Renal cortical epithelial cell (primary cell): ENCODE data around the gene PDXP. TPM values are rescaled to one million over a fixed set of nuclear protein-coding genes. Genes with fewer than 3 reads are reported as not detected.

Experiments used
- DNase-seq: peaks from one replicate; pipeline ENCODE4 v3.0.0-alpha.2; 2011; ENCODE audit warnings: low read depth
- total RNA-seq: library from RNA; depleted of rRNA; stranded (reverse); fragments of >200 nt; gene quantifications from 2 replicates; pipeline ENCODE4 v1.2.3, GENCODE V29; 2014

Gene PDXP
- total RNA-seq, 1 donor from 2014 or later, result 10.6 TPM

DNA sequence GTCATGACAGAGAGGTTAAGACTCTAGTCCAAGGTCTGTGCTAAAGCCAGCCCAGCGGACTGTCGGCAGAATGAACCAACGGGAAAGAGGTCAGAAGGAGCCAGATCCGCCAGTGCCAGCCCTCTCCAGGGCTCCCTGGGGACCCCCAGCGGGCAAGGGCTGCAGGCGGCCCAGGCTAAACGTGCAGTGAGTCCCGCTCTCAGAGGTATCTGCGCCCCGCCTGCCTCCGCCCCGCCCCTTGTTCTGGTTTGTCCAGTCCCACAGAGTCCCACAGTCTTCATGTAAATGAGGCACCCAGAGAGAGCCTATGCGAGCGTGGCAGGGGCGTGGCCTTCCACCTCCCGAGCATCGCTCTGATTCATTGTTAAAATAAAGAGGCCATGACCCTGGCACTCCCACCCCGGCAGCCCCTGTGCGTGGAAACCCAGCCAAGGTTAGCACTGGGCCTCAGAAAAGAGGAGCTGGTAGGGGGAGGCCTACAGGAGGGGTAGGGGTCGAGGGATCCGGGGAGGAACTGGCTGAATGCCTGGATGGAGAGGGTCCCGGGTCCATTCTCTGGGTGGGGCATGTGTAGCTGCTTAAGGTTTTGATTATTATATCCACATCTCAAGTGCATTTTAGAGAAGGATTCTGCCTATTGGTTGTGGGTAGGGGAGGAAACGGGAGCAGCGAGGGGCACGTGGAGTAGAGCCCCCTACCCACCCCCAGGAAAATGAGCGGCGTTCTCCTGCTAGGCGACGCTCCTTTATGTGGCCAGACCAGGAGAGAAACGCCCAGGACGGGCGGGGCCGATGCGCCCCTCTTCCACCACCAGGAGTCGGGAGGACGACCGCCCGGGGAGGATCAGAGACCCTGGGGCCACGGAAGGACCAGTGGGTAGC, 38.4 kb downstream of the PDXP start, which contains the start of gene TRIOBP:
Gene TRIOBP, plus strand, starts transcription at position 392 of the 881 bp plus-strand sequence. CDS start 4,318 bp downstream, outside the sequence.
- peak; percentile 92 for DNase-seq

DNA sequence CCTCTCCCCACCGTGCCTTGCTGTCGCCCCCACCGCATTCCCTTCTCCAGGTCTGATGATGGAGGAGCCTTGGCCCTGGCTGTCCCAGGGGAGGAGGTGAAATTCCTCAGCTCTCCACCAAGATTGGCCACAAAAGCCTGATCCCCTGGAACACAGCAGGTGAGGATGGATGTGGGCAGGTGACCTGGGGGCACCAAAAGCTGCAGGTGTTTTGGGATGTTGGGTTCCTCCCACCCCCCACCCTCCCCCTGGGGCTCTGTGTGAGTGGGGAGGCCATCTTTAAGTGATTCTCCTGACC, 39.0 kb downstream of the PDXP start:
- no peak for DNase-seq

DNA sequence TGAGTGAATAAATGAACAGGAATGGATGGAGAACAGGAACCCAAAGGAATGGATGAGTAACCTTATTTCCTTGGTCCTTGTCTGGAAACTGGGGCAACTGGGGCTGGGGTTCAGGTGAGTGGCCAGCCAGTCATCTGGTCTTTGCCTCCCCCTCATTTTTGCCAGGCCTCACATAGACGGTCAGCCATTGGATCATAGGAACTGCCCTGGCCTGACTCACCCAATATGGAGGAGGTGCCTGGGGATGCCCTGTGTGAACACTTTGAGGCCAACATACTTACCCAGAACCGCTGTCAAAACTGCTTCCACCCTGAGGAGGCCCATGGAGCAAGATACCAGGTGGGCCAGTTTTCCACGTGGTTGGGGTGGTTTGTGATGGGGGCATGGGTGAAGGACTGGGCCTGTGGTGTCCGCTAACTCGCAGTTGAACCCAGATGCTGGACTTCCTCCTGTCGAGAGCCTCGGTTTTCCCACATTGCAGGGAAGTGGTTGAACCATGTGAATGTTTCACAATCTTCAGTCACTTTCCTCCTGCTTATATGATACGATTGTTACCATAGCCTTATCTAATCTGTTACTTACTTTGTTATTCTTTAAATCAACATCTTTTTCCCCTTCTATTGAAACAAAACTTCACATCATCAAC, 42.7 kb downstream of the PDXP start:
- no peak for DNase-seq

GRCh38 chr22:37703906-37704305, 45.4 kb downstream of the PDXP start:
- no peak for DNase-seq

- no peak for DNase-seq
Observed at GRCh38 chr22:37704645-37705044, 46.1 kb downstream of the PDXP start.

DNA sequence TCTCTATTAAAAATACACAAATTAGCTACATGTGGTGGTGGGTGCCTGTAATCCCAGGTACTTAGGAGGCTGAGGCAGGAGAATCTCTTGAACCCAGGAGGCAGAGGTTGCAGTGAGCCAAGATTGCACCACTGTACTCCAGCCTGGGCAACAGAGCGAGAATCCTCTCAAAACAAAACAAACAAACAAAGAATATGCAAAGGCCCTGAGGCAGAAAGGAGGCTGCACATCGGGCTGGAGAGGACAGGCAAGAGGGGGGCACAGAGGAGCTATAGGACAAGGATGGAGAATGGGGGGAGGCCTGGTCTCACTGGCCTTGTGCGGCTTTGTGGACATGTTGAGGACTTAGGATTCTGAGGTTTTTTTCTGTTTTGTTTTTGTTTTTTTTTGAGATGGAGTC, 46.7 kb downstream of the PDXP start:
- no peak for DNase-seq

GRCh38 chr22:37708580-37709444, 50.3 kb downstream of the PDXP start:
- no peak for DNase-seq

DNA sequence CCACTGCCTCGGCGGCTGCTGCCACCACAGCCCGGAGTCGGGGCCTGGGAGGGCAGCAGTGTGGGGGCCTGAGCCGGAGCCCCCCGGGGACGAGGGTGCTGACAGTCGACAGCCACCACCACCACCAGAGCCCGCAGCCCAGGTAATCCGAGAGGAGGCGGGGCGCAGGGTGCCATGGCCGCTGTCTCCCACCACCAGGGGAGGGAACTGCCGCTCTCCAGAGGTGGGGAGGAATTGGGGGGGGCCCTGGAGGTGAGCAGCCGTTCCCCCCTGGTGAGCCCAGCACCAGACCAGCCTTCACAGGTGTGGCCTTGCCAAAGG, 50.9 kb downstream of the PDXP start:
- DNase-seq, result no peak

GRCh38 chr22:37710675-37711074, 52.2 kb downstream of the PDXP start:
- DNase-seq, result peak; percentile 15

GRCh38 chr22:37711490-37711889, 53.0 kb downstream of the PDXP start:
- no peak for DNase-seq

DNA sequence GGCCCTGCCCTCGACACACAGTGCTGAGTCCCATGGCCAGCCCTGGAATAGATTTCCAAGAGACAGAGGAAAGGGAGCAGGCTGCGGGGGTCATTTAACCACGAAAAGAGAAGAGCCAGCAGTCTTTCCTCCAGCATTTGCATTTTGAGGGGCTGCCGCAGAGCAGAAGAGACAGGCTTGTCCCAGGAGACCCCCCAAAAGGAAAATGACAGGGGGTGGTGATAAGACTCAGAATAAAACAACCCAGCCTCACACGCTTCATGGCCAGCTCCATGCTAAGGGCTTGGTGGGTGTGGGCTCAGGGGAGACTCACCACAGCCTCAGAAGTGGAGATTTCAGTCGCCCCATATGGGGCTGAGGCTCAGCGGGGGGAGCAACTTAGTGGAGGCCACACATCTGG, 55.2 kb downstream of the PDXP start:
- no peak for DNase-seq

- no peak for DNase-seq
Observed at GRCh38 chr22:37714634-37715033, 56.1 kb downstream of the PDXP start.

GRCh38 chr22:37715760-37716159, 57.2 kb downstream of the PDXP start:
- DNase-seq, result no peak

Other genes with a start within 250 kb of the PDXP start
- gene ELFN2, start 231.2 kb upstream of the PDXP start, total RNA-seq, result 6.3 and 18.8 TPM in 2 replicates
- 1.1 and 2.6 TPM in 2 replicates for gene MFNG, start 172.3 kb upstream of the PDXP start, total RNA-seq
- gene CARD10, start 139.3 kb upstream of the PDXP start, total RNA-seq, result 39.9 and 46.0 TPM in 2 replicates
- gene CDC42EP1, start 98.2 kb upstream of the PDXP start, total RNA-seq, result 20.8 and 42.7 TPM in 2 replicates
- gene LGALS2, start 78.6 kb upstream of the PDXP start, total RNA-seq, result not detected in 2 replicates
- gene GGA1, start 49.9 kb upstream of the PDXP start, total RNA-seq, result 45.5 and 57.9 TPM in 2 replicates
- gene SH3BP1, start 19.1 kb upstream of the PDXP start, total RNA-seq, result 5.0 and 8.1 TPM in 2 replicates
- gene LGALS1, start 16.9 kb downstream of the PDXP start, total RNA-seq, result 761 and 4,632 TPM in 2 replicates
- gene NOL12, start 27.6 kb downstream of the PDXP start, total RNA-seq, result 18.1 and 19.6 TPM in 2 replicates
- gene TRIOBP, start 38.3 kb downstream of the PDXP start, total RNA-seq, result 89.1 and 114 TPM in 2 replicates
- 9.9 and 24.7 TPM in 2 replicates for gene GCAT, start 149.2 kb downstream of the PDXP start, total RNA-seq
- gene GALR3, start 164.7 kb downstream of the PDXP start, total RNA-seq, result 0.35 TPM in 1 of 2 replicates, not detected in the other
- gene ANKRD54, start 185.6 kb downstream of the PDXP start, total RNA-seq, result 32.8 and 45.7 TPM in 2 replicates
- gene EIF3L, start 190.7 kb downstream of the PDXP start, total RNA-seq, result 278 and 409 TPM in 2 replicates
- gene MICALL1, start 247.6 kb downstream of the PDXP start, total RNA-seq, result 35.9 and 65.0 TPM in 2 replicates